Activated T-helper 2 cell treated with anti-CD3 and anti-CD28 coated beads, Interferon-gamma antibody, Interleukin-2, Interleukin-4, amounts not matched to agents 10 μg/mL and 5 μg/mL and 100 μg/mL, durations not matched to agents 14 hours and 24 hours and 36 hours (primary cell): ENCODE results near the gene SYNPO. TPM values are rescaled to one million over a fixed set of nuclear protein-coding genes. Genes with fewer than 3 reads are reported as not detected.

Experiments
- DNase-seq: peaks from one replicate; pipeline ENCODE4 v3.0.0; 2021; ENCODE audit warnings: low spot score
- H3K27ac Mint-ChIP-seq: one replicate; pipeline ENCODE4 v1.8.0; 2021; ENCODE audit warnings: mixed read lengths
- H3K27me3 Mint-ChIP-seq: one replicate; pipeline ENCODE4 v1.8.0; 2021; ENCODE audit warnings: low read depth, mixed read lengths
- H3K36me3 Mint-ChIP-seq: one replicate; pipeline ENCODE4 v1.8.0; 2021; ENCODE audit warnings: low read depth, mixed read lengths
- H3K4me1 Mint-ChIP-seq: one replicate; pipeline ENCODE4 v1.8.0; 2021; ENCODE audit warnings: low read depth, mixed read lengths
- H3K4me3 Mint-ChIP-seq: one replicate; pipeline ENCODE4 v1.8.0; 2021; ENCODE audit warnings: low read depth, mild to moderate bottlenecking, moderate library complexity, mixed read lengths
- H3K9me3 Mint-ChIP-seq: one replicate; pipeline ENCODE4 v1.8.0; 2021; ENCODE audit warnings: mixed read lengths
- intact Hi-C: fragments of 100-400 bp; cut with micrococcal nuclease; formaldehyde crosslinking; loops from one replicate; pipeline ENCODE4 v1.15.1; 2023
- total RNA-seq: library from RNA; stranded (reverse); gene quantifications from 2 replicates; pipeline ENCODE4 v1.2.3, GENCODE V29; 2022

SYNPO gene, protein sequence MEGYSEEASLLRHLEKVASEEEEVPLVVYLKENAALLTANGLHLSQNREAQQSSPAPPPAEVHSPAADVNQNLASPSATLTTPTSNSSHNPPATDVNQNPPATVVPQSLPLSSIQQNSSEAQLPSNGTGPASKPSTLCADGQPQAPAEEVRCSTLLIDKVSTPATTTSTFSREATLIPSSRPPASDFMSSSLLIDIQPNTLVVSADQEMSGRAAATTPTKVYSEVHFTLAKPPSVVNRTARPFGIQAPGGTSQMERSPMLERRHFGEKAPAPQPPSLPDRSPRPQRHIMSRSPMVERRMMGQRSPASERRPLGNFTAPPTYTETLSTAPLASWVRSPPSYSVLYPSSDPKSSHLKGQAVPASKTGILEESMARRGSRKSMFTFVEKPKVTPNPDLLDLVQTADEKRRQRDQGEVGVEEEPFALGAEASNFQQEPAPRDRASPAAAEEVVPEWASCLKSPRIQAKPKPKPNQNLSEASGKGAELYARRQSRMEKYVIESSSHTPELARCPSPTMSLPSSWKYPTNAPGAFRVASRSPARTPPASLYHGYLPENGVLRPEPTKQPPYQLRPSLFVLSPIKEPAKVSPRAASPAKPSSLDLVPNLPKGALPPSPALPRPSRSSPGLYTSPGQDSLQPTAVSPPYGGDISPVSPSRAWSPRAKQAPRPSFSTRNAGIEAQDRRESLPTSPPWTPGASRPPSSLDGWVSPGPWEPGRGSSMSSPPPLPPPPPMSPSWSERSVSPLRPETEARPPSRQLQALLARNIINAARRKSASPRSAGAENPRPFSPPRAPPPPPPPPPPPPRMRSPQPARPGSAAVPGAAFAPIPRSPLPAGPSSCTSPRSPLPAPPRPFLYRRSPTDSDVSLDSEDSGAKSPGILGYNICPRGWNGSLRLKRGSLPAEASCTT
- total RNA-seq = 0.11 TPM in 1 of 2 replicates, not detected in the other

GRCh38 chr5:150640311-150641005 lies at the start of gene SYNPO:
Gene SYNPO, plus strand, starts transcription at chr5:150640660. Its CDS starts 7,616 bp downstream, at chr5:150648276.
- H3K27me3 Mint-ChIP-seq = peaks cover 26% of the 10 kb centered on the region
- DNase-seq = no peak
- no peaks in the 10 kb centered on the region for H3K9me3 Mint-ChIP-seq
- no peaks in the 10 kb centered on the region for H3K36me3 Mint-ChIP-seq
- H3K4me3 Mint-ChIP-seq = no peak within 1 kb of the TSS
- H3K4me1 Mint-ChIP-seq = no peaks in the 10 kb centered on the region
- H3K27ac Mint-ChIP-seq = no peak within 1 kb of the TSS
- intact Hi-C loops = no loop called here

DNA sequence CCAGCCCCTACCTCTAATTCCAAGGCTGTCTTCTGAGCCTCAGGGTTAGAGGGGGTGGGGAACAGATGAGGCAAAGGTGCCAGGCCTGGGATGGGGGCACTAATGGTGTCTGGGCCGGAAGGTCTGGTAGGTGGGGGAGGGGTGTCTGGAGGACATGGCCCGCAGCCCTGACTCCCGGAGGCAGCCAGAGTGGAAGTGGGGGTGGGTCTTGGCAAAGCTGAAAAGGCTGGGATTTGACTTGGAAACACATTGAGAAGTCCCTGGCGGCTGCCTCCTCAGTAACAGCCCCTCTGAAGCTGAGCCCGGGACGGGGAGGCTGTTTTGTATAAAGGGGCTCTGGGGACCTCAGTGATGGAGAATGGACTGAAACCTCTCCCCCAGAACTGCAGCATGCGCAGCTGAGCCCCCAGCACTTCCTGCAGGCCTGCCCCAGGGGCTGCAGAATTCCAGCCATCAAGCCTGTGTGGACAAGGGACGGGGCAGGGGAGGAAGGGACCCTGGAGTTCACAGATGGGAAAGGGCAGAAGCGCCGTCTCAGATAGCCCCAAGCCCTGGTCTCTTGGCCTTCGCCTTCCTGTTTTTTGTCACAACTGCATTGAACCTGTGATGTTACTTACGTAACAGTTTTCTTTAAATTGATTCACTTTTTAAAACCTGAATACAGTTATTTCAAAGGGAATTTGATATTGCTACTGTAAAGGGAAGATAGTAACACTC lies 49.3 kb upstream of the SYNPO start:
- Mint-ChIP-seq H3K27me3 (no peaks in the 10 kb centered on the region), H3K4me3 (no peak overlapping the region), H3K9me3 (no peaks in the 10 kb centered on the region), H3K4me1 (no peaks in the 10 kb centered on the region), H3K36me3 (no peaks in the 10 kb centered on the region), H3K27ac (no peak overlapping the region)
- DNase-seq = no peak
- intact Hi-C loops = no loop called here

- intact Hi-C loops = no loop called here
- H3K27me3 Mint-ChIP-seq = no peaks in the 10 kb centered on the region
- H3K4me3 Mint-ChIP-seq = no peak overlapping the region
- H3K9me3 Mint-ChIP-seq = no peaks in the 10 kb centered on the region
- no peak overlapping the region for H3K27ac Mint-ChIP-seq
- H3K36me3 Mint-ChIP-seq = no peaks in the 10 kb centered on the region
- no peaks in the 10 kb centered on the region for H3K4me1 Mint-ChIP-seq
- DNase-seq = no peak
These were observed 46.9 kb upstream of the SYNPO start for GRCh38 chr5:150593593-150593992.

DNA sequence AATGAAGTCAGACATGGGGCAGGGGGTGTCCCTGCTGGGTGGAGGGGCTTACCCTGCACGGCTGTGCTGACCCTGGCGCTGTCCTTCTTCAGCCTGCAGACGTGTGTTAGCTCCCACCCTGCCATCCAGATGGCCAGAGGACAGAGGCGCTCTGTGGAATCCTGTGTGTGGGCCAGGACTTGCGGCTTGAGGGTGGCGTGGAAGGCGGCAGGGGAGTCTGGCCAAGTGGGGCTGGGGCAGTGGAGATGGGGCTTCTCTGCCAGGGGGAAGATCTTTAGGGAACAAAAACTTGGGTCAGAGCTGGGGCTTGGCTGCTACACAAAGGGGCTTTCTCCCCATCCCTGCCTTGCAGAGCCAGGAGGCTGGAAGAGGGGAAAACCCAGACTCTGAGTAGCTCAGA lies 46.5 kb upstream of the SYNPO start:
- intact Hi-C loops = no loop called here
- DNase-seq = no peak
- H3K27me3 Mint-ChIP-seq = no peaks in the 10 kb centered on the region
- H3K36me3 Mint-ChIP-seq = no peaks in the 10 kb centered on the region
- H3K9me3 Mint-ChIP-seq = no peaks in the 10 kb centered on the region
- H3K4me1 Mint-ChIP-seq = no peaks in the 10 kb centered on the region
- no peak overlapping the region for H3K27ac Mint-ChIP-seq
- no peak overlapping the region for H3K4me3 Mint-ChIP-seq

DNA sequence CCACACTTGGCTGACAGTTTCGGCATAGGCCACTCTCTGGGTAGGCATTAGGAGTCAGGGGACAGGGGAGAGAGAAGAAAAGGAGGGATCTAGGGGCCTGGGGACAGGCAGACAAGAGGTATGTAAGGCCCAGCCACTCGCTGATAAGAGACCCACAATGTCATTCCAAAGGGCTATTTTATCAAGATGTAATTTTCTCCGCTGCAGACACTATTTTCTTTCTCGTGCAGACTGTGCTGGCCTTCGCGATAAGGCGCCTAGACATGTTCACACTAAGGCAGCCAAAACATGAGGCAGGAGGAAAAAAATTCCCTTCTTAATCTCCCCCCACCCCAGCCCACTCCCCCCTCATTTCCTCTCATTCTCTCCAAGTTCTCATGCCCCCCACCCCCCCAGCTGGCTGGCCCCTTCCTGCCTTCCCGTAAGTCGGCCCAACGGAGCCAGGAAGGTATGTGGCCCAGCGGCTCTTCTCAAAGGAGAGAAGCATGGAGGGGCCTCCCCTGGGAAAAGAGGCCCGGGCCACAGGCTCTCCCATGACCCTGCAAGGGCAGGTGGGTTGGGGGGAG lies 44.9 kb upstream of the SYNPO start:
- Mint-ChIP-seq H3K4me1 (no peaks in the 10 kb centered on the region), H3K36me3 (no peaks in the 10 kb centered on the region), H3K4me3 (no peak overlapping the region), H3K27me3 (no peaks in the 10 kb centered on the region), H3K9me3 (no peaks in the 10 kb centered on the region), H3K27ac (no peak overlapping the region)
- intact Hi-C loops = no loop called here
- DNase-seq = no peak

- Mint-ChIP-seq H3K36me3 (no peaks in the 10 kb centered on the region), H3K27me3 (no peaks in the 10 kb centered on the region), H3K27ac (no peak overlapping the region), H3K4me3 (no peak overlapping the region), H3K4me1 (no peaks in the 10 kb centered on the region), H3K9me3 (no peaks in the 10 kb centered on the region)
- DNase-seq = no peak
- intact Hi-C loops = no loop called here
These were observed 44.1 kb upstream of the SYNPO start for GRCh38 chr5:150596313-150596712.

DNA sequence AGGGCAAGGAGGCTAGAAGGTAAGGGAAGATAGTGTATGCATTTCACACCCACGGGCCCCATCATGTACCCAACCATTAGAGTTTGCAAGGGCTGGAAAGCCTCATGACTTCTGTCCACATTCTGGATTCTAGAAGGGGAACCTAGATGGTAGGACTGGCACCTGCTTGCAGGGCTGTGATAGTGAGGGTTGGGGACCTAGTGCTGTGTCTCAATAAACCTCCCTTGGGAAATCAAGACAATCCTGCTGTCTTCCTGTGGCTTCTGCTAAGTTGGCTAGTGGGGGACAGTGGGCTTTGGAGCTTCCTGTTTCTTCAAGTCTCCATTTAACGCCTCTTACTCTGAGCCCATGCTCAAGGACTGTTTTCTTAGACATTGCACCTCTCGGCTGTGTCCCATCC lies 43.6 kb upstream of the SYNPO start:
- Mint-ChIP-seq H3K4me1 (no peaks in the 10 kb centered on the region), H3K36me3 (no peaks in the 10 kb centered on the region), H3K9me3 (no peaks in the 10 kb centered on the region), H3K27me3 (no peaks in the 10 kb centered on the region), H3K4me3 (no peak overlapping the region), H3K27ac (no peak overlapping the region)
- intact Hi-C loops = no loop called here
- DNase-seq = no peak

- Mint-ChIP-seq H3K4me1 (no peaks in the 10 kb centered on the region), H3K27me3 (no peaks in the 10 kb centered on the region), H3K27ac (no peak overlapping the region), H3K9me3 (no peaks in the 10 kb centered on the region), H3K36me3 (no peaks in the 10 kb centered on the region), H3K4me3 (no peak overlapping the region)
- DNase-seq = no peak
- intact Hi-C loops = no loop called here
These were observed 42.5 kb upstream of the SYNPO start for GRCh38 chr5:150598006-150598405.

GRCh38 chr5:150598821-150599273 lies 41.6 kb upstream of the SYNPO start:
- Mint-ChIP-seq H3K9me3 (no peaks in the 10 kb centered on the region), H3K4me1 (no peaks in the 10 kb centered on the region), H3K27me3 (no peaks in the 10 kb centered on the region), H3K36me3 (no peaks in the 10 kb centered on the region), H3K27ac (no peak overlapping the region), H3K4me3 (no peak overlapping the region)
- intact Hi-C loops = no loop called here
- DNase-seq = no peak

DNA sequence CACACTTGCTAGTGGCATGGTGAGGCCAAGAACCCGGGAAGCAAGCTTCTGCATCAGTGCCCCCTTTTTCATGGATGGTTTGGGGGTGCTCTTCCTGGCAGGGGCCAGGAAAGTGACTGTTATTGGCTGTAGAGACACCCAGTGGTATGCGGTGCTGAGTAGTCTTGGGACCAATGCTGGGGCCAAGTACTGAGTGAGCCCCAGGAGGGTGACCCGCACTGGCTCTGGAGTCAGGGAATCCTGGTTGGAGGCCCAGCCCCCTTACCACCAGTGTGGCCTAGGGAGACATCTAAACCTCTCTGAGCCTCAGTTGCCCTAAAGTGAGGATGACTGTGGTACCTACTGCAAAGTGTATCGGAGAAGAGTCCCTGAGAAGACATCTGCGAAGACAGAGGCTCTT lies 41.2 kb upstream of the SYNPO start:
- Mint-ChIP-seq H3K36me3 (no peaks in the 10 kb centered on the region), H3K27me3 (no peaks in the 10 kb centered on the region), H3K4me3 (no peak overlapping the region), H3K4me1 (no peaks in the 10 kb centered on the region), H3K27ac (no peak overlapping the region), H3K9me3 (no peaks in the 10 kb centered on the region)
- DNase-seq = no peak
- intact Hi-C loops = no loop called here

DNA sequence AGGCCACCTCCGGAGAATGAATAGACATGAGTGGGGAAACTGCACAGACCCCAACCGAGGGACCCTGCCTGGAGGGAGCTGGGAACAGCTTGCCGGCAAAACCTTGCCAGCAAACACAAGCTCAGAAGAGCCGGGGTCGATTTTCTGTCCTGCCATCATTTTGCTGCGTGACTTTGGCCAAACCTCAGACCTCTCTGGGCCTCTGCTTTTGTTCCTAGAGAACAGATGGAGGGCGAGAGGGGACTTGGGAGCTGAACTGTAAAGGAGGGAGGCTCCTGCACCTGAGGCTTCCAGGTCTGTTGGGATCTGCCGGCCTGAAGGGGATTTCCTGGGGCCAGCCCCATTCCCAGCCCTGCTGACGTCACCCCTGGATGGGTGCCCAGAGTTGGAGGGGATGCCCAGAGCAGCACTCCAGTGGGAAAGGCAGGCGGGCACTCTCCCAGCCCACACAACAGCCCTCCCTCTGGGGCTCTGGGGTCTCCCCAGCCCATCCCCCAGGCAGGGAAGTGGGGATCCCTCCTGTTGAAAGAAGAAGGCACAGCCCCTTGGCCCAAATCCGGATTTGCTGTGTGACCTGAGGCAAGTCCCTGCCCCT lies 40.4 kb upstream of the SYNPO start:
- no peaks in the 10 kb centered on the region for H3K4me1 Mint-ChIP-seq
- intact Hi-C loops = no loop called here
- DNase-seq = no peak
- H3K36me3 Mint-ChIP-seq = no peaks in the 10 kb centered on the region
- no peaks in the 10 kb centered on the region for H3K27me3 Mint-ChIP-seq
- H3K27ac Mint-ChIP-seq = no peak overlapping the region
- no peaks in the 10 kb centered on the region for H3K9me3 Mint-ChIP-seq
- H3K4me3 Mint-ChIP-seq = no peak overlapping the region
